Naive thymus-derived CD8-positive, alpha-beta T cell (primary cell): ENCODE data around the gene TAS2R1. TPM values are rescaled to one million over a fixed set of nuclear protein-coding genes. Genes with fewer than 3 reads are reported as not detected.

Experiments used
- ATAC-seq, 2 donors: fragments of 150-1000 bp; cut with Tn5 transposase in 1 of 2; sonication (Bioruptor Pico), chemical (Tn5 transposase) in 1 of 2; 1 replicate in 1 of 2; 2 replicates in 1 of 2; pipeline ENCODE4 v1.10.0; 2021; ENCODE audit warnings: mild to moderate bottlenecking in 2 of 2, moderate library complexity in 2 of 2
- POLR2A ChIA-PET: fragments of 350-600 bp; sonication (Branson Sonifier 250); formaldehyde crosslinking; loops from one replicate; lab custom pipeline; 2021; ENCODE audit warnings: antibody characterized with exemption; lab: Charles Lee
- DNase-seq, 10 donors: peaks; one replicate each; pipeline versions ENCODE4 v3.0.0 to v3.0.0-alpha.2; 2020 to 2022
- H3K27ac Mint-ChIP-seq, 10 donors: one replicate each; pipeline ENCODE4 v1.8.0; 2020 to 2022; ENCODE audit warnings: mild to moderate bottlenecking in 10 of 10, mixed read lengths in 10 of 10, moderate library complexity in 4 of 10, inconsistent platforms in 1 of 10
- H3K27me3 Mint-ChIP-seq, 5 donors: one replicate each; pipeline ENCODE4 v1.8.0; 2021 to 2022; ENCODE audit warnings: mixed read lengths in 5 of 5
- H3K36me3 Mint-ChIP-seq, 3 donors: one replicate each; pipeline ENCODE4 v1.8.0; 2020 to 2022; ENCODE audit warnings: mixed read lengths in 3 of 3, mild to moderate bottlenecking in 2 of 3, inconsistent platforms in 1 of 3
- H3K4me1 Mint-ChIP-seq, 4 donors: one replicate each; pipeline ENCODE4 v1.8.0; 2021 to 2022; ENCODE audit warnings: mixed read lengths in 4 of 4
- H3K4me3 Mint-ChIP-seq, 10 donors: one replicate each; pipeline ENCODE4 v1.8.0; 2020 to 2022; ENCODE audit warnings: mild to moderate bottlenecking in 10 of 10, mixed read lengths in 10 of 10, moderate library complexity in 6 of 10, inconsistent platforms in 1 of 10
- H3K9me3 Mint-ChIP-seq, 9 donors: one replicate each; pipeline ENCODE4 v1.8.0; 2020 to 2022; ENCODE audit warnings: mixed read lengths in 9 of 9, mild to moderate bottlenecking in 3 of 9, inconsistent platforms in 1 of 9, moderate library complexity in 1 of 9
- polyA plus RNA-seq, 3 donors: library from polyadenylated mRNA; unstranded; fragments of 300-500 nt; fragmentation: Illumina TruSeq; gene quantifications; one replicate each; pipeline ENCODE4 v1.2.3, GENCODE V29; 2021
- total RNA-seq, 8 experiments: library from RNA in 2 of 8; stranded (reverse) in 2 of 8; gene quantifications; one replicate each; pipeline ENCODE4 v1.2.3 and lab custom pipeline; 2021 to 2026

Gene TAS2R1
- total and polyA plus RNA-seq, 5 experiments from 2014 or later, result not detected

- Mint-ChIP-seq H3K9me3 (peaks cover 0 to 8% (median 0%) of the 10 kb centered on the region in 9 donors), H3K27me3 (peaks cover 0 to 10% (median 4%) of the 10 kb centered on the region in 5 donors), H3K27ac (no peak overlapping the region), H3K36me3 (no peaks in the 10 kb centered on the region), H3K4me1 (no peaks in the 10 kb centered on the region), H3K4me3 (no peak overlapping the region)
- no peak for DNase-seq
- POLR2A ChIA-PET, result no interaction called here
- ATAC-seq, result no peak
Measured at GRCh38 chr5:9596824-9597223, 33.3 kb downstream of the TAS2R1 start.

- Mint-ChIP-seq H3K4me1 (no peaks in the 10 kb centered on the region), H3K4me3 (no peak overlapping the region), H3K36me3 (no peaks in the 10 kb centered on the region), H3K27ac (no peak overlapping the region), H3K9me3 (peaks cover 0 to 6% (median 0%) of the 10 kb centered on the region in 9 donors), H3K27me3 (peaks cover 0 to 12% (median 4%) of the 10 kb centered on the region in 5 donors)
- DNase-seq, result no peak
- ATAC-seq, result no peak
- POLR2A ChIA-PET, result no interaction called here
Measured at GRCh38 chr5:9596171-9596780, 33.9 kb downstream of the TAS2R1 start.

- POLR2A ChIA-PET, result no interaction called here
- H3K27ac Mint-ChIP-seq, result no peak overlapping the region
Measured at GRCh38 chr5:9594913-9595312, 35.2 kb downstream of the TAS2R1 start.

GRCh38 chr5:9589049-9589835 lies 40.9 kb downstream of the TAS2R1 start:
- no peak overlapping the region for H3K27ac Mint-ChIP-seq
- H3K9me3 Mint-ChIP-seq, result peaks cover 0 to 4% (median 0%) of the 10 kb centered on the region in 9 donors
- no peak overlapping the region for H3K4me3 Mint-ChIP-seq
- POLR2A ChIA-PET, result no interaction called here
- no peak for ATAC-seq
- H3K36me3 Mint-ChIP-seq, result no peaks in the 10 kb centered on the region
- H3K4me1 Mint-ChIP-seq, result no peaks in the 10 kb centered on the region
- DNase-seq, result no peak
- H3K27me3 Mint-ChIP-seq, result peaks cover 0 to 3% (median 0%) of the 10 kb centered on the region in 5 donors

More at GRCh38 chr5:9594913-9595312, 35.2 kb downstream of the TAS2R1 start:
- Mint-ChIP-seq H3K27me3 (peaks cover 0 to 5% (median 2%) of the 10 kb centered on the region in 5 donors), H3K4me3 (no peak overlapping the region), H3K4me1 (no peaks in the 10 kb centered on the region), H3K36me3 (no peaks in the 10 kb centered on the region), H3K9me3 (peaks cover 0 to 6% (median 0%) of the 10 kb centered on the region in 9 donors)
- DNase-seq (no peak), ATAC-seq (no peak)

- POLR2A ChIA-PET, result no interaction called here
- ATAC-seq, result no peak
- no peak overlapping the region for H3K4me3 Mint-ChIP-seq
Measured at GRCh38 chr5:9588254-9588653, 41.9 kb downstream of the TAS2R1 start.

GRCh38 chr5:9587135-9587534 lies 43.0 kb downstream of the TAS2R1 start:
- H3K4me3 Mint-ChIP-seq, result no peak overlapping the region
- ATAC-seq, result no peak
- no peak for DNase-seq
- H3K27me3 Mint-ChIP-seq, result peaks cover 0 to 3% (median 0%) of the 10 kb centered on the region in 5 donors
- no peaks in the 10 kb centered on the region for H3K36me3 Mint-ChIP-seq
- no peaks in the 10 kb centered on the region for H3K4me1 Mint-ChIP-seq
- H3K27ac Mint-ChIP-seq, result no peak overlapping the region
- POLR2A ChIA-PET, result no interaction called here
- peaks cover 0 to 4% (median 0%) of the 10 kb centered on the region in 9 donors for H3K9me3 Mint-ChIP-seq

More at GRCh38 chr5:9588254-9588653, 41.9 kb downstream of the TAS2R1 start:
- H3K27ac Mint-ChIP-seq, result no peak overlapping the region
- H3K4me1 Mint-ChIP-seq, result no peaks in the 10 kb centered on the region
- DNase-seq, result no peak
- no peaks in the 10 kb centered on the region for H3K36me3 Mint-ChIP-seq
- H3K27me3 Mint-ChIP-seq, result peaks cover 0 to 3% (median 0%) of the 10 kb centered on the region in 5 donors
- peaks cover 0 to 4% (median 0%) of the 10 kb centered on the region in 9 donors for H3K9me3 Mint-ChIP-seq

- H3K4me3 Mint-ChIP-seq, result no peak overlapping the region
Measured at GRCh38 chr5:9582406-9582805, 47.7 kb downstream of the TAS2R1 start.

More at GRCh38 chr5:9582406-9582805, 47.7 kb downstream of the TAS2R1 start:
- DNase-seq, result no peak
- Mint-ChIP-seq H3K4me1 (no peaks in the 10 kb centered on the region), H3K36me3 (no peaks in the 10 kb centered on the region), H3K9me3 (peaks cover 0 to 9% (median 0%) of the 10 kb centered on the region in 9 donors), H3K27ac (no peak overlapping the region), H3K27me3 (no peaks in the 10 kb centered on the region)
- no peak for ATAC-seq
- POLR2A ChIA-PET, result no interaction called here

Other genes starting within 250 kb of the TAS2R1 start
- gene SEMA5A, start 84.3 kb downstream of the TAS2R1 start, total RNA-seq, result not detected
- not detected for gene SEMA5A, start 84.3 kb downstream of the TAS2R1 start, polyA plus RNA-seq